ENCODE results near the gene TSPEAR.

The TSPEAR gene

DNA sequence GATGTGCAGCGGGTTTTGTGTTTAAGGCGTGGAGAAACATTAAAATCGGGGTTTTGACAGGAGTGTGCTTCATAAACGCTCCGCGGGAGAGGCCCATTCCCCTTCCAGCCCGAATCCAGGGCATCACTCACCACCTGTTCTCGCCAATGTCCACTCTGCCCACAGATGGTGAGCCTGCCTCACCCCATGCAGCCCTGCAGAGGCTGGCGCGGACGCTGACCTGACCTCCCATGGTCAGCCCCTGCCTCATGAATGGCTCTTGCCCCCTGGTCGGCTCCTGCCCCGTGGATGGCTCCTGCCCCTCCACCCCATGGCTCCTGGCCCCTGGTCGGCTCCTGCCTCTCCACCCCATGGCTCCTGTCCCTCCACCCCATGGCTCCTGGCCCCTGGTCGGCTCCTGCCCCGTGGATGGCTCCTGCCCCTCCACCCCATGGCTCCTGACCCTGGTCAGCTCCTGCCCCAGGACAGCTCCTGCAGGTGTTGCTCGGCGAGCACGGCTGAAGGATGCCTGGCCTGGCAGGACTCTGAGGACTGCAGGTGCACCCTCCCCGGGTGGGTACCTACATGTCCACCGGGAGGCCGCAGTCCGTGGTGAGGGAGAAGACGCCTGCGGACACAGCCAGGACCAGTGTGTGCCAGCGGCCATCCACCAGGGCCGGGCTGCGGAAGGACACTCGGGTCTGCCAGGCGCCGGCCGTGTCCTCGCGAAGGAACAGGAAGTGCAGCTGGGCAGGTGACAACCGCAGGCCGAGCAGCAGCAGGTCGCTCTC lies 178.1 kb downstream of the TSPEAR start:
- Histone ChIP-seq H3K4me3 (ENCODE audit: low read depth, low read length) (no peak overlapping the region), H3K36me3 (ENCODE audit: control insufficient read depth, insufficient read depth, low read length) (no peaks in the 10 kb centered on the region), H3K27ac (ENCODE audit: low read depth, low read length) (no peak overlapping the region), H3K27me3 (ENCODE audit: control insufficient read depth, insufficient read depth, low read length) (no peaks in the 10 kb centered on the region), H3K9ac (ENCODE audit: low read depth, low read length) (no peak overlapping the region), H3K9me3 (ENCODE audit: control insufficient read depth, insufficient read depth, low read length) (no peaks in the 10 kb centered on the region), H3K4me1 (ENCODE audit: control insufficient read depth, insufficient read depth, low read length) (no peaks in the 10 kb centered on the region)

DNA sequence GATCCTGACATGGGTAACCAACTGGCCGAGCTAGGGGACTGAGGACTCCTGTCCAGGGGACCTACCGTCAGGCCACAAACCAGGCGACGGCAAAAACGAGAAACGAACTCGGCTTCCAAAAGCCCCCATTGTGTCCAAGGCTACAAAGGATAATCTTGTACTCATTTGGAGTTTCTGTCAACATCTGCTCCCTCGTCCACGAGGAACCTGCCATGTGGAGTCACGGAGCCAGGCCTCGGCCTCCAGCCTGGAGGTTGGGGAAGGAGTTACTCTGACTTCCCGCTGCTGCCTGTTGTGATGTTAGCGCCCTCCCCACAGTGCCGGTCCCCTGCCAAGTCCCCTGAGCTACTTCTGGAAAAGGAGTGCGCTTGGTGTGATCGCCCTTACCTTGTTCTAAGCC lies 178.7 kb downstream of the TSPEAR start:
- no peak overlapping the region for H3K27ac ChIP-seq (ENCODE audit: low read depth, low read length)
- H3K9me3 ChIP-seq (ENCODE audit: control insufficient read depth, insufficient read depth, low read length): no peaks in the 10 kb centered on the region
- no peak overlapping the region for H3K9ac ChIP-seq (ENCODE audit: low read depth, low read length)
- no peaks in the 10 kb centered on the region for H3K4me1 ChIP-seq (ENCODE audit: control insufficient read depth, insufficient read depth, low read length)
- no peaks in the 10 kb centered on the region for H3K36me3 ChIP-seq (ENCODE audit: control insufficient read depth, insufficient read depth, low read length)
- no peaks in the 10 kb centered on the region for H3K27me3 ChIP-seq (ENCODE audit: control insufficient read depth, insufficient read depth, low read length)
- H3K4me3 ChIP-seq (ENCODE audit: low read depth, low read length): no peak overlapping the region

DNA sequence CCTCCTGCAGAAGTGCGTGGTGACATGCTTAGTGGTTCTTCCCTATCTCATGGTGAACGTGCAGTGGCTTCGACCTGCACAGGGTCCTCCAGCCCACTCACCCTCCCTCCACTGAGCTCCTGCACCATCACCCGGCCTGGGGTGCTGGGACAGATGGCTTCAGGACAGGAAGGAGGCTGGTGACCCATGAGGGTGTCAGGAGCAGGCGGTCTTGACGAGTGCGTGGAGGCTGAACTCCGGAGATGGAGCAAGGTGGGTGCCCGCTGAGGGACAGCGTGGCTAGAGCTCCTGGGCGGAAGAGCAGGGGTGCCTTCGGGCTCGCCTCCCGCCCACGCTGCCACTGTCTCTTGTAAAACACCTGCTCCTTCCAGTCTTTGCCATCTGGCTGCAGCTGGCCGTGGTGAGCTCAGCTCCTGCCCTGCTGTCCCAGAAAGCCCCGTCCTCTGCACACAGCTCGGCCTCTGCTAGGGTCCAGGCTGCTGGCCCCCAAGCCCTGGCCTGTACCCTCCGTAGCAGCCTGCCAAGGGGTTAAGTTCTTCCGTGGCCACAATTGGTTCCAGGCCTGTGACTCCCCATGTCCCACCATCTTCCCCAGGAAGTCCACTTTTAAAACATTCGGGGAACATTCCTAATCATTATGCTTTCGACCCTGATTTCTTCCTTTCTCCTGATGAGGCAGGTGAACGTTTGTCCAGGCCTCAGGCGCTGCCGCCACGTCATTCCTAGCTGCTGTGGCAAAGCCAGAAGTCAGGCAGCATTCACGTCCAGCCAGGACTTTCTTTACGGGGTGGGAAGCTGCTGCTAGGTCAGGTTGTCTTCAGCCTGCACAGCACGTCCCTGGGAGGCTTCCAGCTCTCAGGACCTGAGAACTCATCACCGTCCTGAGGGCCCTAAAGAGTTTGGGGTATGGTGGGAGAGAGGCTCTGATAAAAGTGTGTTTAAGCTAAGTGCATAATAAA lies 179.5 kb downstream of the TSPEAR start:
- H3K36me3 ChIP-seq (ENCODE audit: control insufficient read depth, insufficient read depth, low read length): no peaks in the 10 kb centered on the region
- no peak overlapping the region for H3K27ac ChIP-seq (ENCODE audit: low read depth, low read length)
- no peak overlapping the region for H3K4me3 ChIP-seq (ENCODE audit: low read depth, low read length)
- H3K4me1 ChIP-seq (ENCODE audit: control insufficient read depth, insufficient read depth, low read length): no peaks in the 10 kb centered on the region
- H3K9ac ChIP-seq (ENCODE audit: low read depth, low read length): no peak overlapping the region
- H3K9me3 ChIP-seq (ENCODE audit: control insufficient read depth, insufficient read depth, low read length): no peaks in the 10 kb centered on the region
- no peaks in the 10 kb centered on the region for H3K27me3 ChIP-seq (ENCODE audit: control insufficient read depth, insufficient read depth, low read length)

DNA sequence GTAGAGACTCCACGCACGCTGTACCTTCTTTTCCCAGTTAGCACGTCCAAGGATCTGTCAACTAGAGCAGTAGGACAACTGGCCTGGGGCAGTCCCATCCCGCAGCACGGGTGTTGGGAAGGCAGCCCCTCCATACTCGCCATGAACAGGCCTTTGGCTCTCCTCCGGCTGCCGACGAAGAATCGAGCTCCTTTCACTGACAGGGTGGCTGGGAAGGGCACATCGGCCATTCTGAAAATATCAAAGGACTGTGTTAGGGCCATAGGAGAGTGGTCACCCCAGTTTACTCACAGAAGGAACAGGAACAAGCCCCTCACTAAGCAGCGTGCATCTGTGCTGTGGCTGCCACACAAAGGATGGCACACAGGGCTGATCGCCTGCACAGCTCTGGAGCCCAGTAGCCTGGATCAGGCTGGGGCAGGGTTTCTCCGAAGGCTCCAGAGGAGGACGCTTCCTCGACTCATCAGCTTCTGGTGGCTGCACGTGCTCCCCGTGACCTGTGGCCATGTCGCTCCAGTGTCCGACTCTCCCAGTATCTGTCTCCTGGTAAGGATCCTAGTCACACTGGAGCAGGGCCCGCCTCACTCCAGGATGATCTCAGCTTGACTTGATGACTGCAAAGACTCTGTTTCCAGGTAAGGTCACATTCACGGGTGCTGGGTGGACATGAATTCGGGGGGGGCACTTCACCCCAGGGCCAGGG lies 180.3 kb downstream of the TSPEAR start:
- Histone ChIP-seq H3K36me3 (ENCODE audit: control insufficient read depth, insufficient read depth, low read length) (no peaks in the 10 kb centered on the region), H3K27me3 (ENCODE audit: control insufficient read depth, insufficient read depth, low read length) (no peaks in the 10 kb centered on the region), H3K9ac (ENCODE audit: low read depth, low read length) (no peak overlapping the region)

DNA sequence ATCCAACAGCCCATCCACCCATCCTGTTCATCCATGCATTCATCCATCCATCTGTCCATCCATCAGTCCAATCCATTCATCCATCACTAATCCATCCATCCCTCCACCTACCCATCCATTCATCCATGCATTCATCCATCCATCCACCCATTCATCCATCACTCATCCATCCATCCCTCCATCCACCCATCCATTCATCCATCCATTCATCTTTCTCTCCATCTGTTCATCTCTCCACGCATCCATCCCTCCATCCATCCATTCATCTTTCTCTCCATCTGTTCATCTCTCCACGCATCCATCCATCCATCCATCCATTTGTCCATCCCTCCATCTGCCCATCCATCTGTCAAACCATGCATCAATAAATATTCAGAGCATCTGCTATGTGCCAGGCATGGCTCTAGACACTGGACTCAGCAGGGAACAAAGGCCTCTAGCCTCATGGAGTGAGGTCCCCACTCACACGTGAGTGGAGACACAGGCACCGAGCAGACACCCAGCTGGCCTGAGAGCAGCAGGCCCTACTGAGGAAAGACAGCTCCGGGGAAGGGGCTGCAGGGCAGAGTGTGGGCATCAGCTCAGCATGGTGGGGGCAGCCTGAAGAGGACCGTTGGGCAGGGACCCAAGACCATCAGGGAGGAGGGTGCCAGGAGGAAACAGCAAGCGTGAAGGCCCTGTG lies 181.0 kb downstream of the TSPEAR start:
- Histone ChIP-seq H3K27ac (ENCODE audit: low read depth, low read length) (no peak overlapping the region), H3K9ac (ENCODE audit: low read depth, low read length) (no peak overlapping the region), H3K27me3 (ENCODE audit: control insufficient read depth, insufficient read depth, low read length) (no peaks in the 10 kb centered on the region), H3K36me3 (ENCODE audit: control insufficient read depth, insufficient read depth, low read length) (no peaks in the 10 kb centered on the region), H3K4me1 (ENCODE audit: control insufficient read depth, insufficient read depth, low read length) (no peaks in the 10 kb centered on the region), H3K9me3 (ENCODE audit: control insufficient read depth, insufficient read depth, low read length) (no peaks in the 10 kb centered on the region), H3K4me3 (ENCODE audit: low read depth, low read length) (no peak overlapping the region)

More for the DNA sequence above, 180.3 kb downstream of the TSPEAR start:
- no peaks in the 10 kb centered on the region for H3K9me3 ChIP-seq (ENCODE audit: control insufficient read depth, insufficient read depth, low read length)
- no peak overlapping the region for H3K4me3 ChIP-seq (ENCODE audit: low read depth, low read length)
- H3K27ac ChIP-seq (ENCODE audit: low read depth, low read length): no peak overlapping the region
- no peaks in the 10 kb centered on the region for H3K4me1 ChIP-seq (ENCODE audit: control insufficient read depth, insufficient read depth, low read length)

DNA sequence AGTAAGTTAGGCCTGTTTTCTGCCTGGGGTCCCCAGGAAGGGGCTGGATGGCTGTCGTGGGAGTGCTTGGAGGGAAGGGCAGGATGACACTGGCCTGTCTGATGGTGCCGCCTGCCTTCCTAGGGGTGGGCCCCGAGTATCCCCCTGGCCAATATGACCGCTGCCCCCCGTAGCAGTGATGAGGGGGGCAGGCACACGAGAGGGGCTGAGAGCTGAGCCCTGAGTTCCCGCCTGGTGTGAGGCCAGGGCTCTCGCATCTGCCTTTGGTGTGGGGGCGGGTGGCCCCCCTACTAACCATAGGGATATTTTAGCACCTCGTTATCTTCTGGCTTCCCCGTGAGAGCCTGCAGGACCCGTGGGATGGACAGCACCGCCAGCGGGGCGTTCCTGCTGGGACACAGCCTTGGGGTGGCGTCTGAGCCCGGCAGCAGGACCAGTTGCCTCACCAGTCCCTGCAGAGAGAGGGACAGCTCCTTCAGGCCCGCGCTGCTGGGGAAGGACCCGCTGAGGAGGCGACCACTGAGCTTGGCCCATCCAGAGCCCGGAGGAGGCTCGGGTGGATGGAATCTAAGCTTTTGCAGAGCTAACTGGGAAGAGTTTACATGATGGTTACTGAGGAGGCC lies 181.8 kb downstream of the TSPEAR start:
- Histone ChIP-seq H3K9me3 (ENCODE audit: control insufficient read depth, insufficient read depth, low read length) (no peaks in the 10 kb centered on the region), H3K4me1 (ENCODE audit: control insufficient read depth, insufficient read depth, low read length) (no peaks in the 10 kb centered on the region), H3K4me3 (ENCODE audit: low read depth, low read length) (no peak overlapping the region), H3K27ac (ENCODE audit: low read depth, low read length) (no peak overlapping the region), H3K9ac (ENCODE audit: low read depth, low read length) (no peak overlapping the region), H3K36me3 (ENCODE audit: control insufficient read depth, insufficient read depth, low read length) (no peaks in the 10 kb centered on the region), H3K27me3 (ENCODE audit: control insufficient read depth, insufficient read depth, low read length) (no peaks in the 10 kb centered on the region)

DNA sequence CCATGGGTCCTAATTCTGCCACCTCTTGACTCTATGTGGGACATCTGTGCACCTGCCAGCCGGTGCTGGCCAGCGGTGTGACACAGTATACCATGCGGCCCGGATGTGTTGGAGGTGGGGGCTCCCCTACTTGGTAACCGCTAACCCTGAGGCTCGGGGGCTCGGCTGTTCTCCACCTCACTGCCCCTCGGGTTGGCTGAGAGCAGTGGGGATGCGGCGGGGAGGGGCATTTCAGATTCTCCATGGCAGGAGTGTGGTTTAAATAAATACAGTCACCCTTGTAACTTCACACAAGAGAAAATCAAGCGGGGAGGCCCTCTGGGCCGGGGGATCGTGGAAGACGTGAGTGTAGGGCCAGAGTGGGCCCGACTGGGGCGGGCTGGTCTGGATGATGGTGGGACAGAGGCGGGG lies 182.4 kb downstream of the TSPEAR start:
- no peaks in the 10 kb centered on the region for H3K27me3 ChIP-seq (ENCODE audit: control insufficient read depth, insufficient read depth, low read length)
- no peaks in the 10 kb centered on the region for H3K36me3 ChIP-seq (ENCODE audit: control insufficient read depth, insufficient read depth, low read length)
- H3K27ac ChIP-seq (ENCODE audit: low read depth, low read length): no peak overlapping the region
- H3K4me3 ChIP-seq (ENCODE audit: low read depth, low read length): no peak overlapping the region
- H3K4me1 ChIP-seq (ENCODE audit: control insufficient read depth, insufficient read depth, low read length): no peaks in the 10 kb centered on the region
- H3K9ac ChIP-seq (ENCODE audit: low read depth, low read length): no peak overlapping the region
- no peaks in the 10 kb centered on the region for H3K9me3 ChIP-seq (ENCODE audit: control insufficient read depth, insufficient read depth, low read length)

DNA sequence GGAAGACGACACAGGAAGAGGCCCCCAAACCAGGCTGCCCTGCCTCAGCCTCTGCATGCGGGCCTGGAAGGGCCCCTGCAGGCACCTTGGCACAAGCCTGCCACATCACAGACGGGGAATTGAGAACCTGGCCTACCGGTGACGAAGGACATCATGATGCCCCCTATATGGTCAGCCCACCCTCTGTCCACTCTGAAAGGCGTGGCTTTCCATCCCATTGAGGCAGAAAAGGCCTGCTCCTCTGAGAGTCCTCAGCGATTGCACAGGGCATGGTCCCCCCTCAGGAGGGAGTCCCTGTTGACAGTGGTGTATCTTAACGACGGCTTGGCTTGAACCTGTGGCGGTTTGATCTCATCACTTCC lies 182.8 kb downstream of the TSPEAR start:
- Histone ChIP-seq H3K4me1 (ENCODE audit: control insufficient read depth, insufficient read depth, low read length) (no peaks in the 10 kb centered on the region), H3K9me3 (ENCODE audit: control insufficient read depth, insufficient read depth, low read length) (no peaks in the 10 kb centered on the region), H3K27me3 (ENCODE audit: control insufficient read depth, insufficient read depth, low read length) (no peaks in the 10 kb centered on the region), H3K4me3 (ENCODE audit: low read depth, low read length) (no peak overlapping the region), H3K9ac (ENCODE audit: low read depth, low read length) (no peak overlapping the region), H3K36me3 (ENCODE audit: control insufficient read depth, insufficient read depth, low read length) (no peaks in the 10 kb centered on the region), H3K27ac (ENCODE audit: low read depth, low read length) (no peak overlapping the region)

DNA sequence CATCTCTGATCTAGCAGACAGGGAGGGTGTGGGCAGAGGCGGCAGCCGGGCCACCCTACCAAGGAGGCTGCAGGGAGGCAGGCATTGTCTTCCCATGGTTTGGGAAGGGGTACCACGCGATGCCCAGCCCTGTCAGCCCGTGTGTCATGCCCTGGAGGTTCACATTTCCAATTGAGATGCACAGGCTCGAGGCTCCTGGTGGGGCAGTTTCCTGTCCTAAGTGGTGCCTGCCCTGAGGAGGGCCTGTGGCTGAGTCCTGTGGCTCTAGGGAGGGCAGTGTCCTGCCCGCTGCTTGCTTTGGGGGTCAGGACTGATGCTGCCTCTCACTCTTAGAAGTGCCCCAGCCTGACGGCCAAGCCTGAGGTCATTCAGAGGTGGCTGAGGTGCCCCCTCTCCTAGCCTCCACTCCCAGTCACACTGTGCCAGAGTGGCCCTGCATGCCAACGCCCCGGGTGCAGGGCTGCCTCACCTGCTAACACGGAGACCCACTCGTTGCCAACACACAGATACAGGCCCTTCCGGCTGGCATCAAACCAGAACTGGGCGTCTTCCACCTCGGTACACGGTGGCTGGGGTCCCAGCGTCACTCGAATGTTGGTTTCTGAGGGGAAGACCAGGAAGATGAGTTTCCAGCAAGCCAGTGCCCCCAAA lies 183.3 kb downstream of the TSPEAR start:
- no peak overlapping the region for H3K27ac ChIP-seq (ENCODE audit: low read depth, low read length)
- H3K9me3 ChIP-seq (ENCODE audit: control insufficient read depth, insufficient read depth, low read length): no peaks in the 10 kb centered on the region
- no peak overlapping the region for H3K9ac ChIP-seq (ENCODE audit: low read depth, low read length)
- H3K27me3 ChIP-seq (ENCODE audit: control insufficient read depth, insufficient read depth, low read length): no peaks in the 10 kb centered on the region
- no peaks in the 10 kb centered on the region for H3K36me3 ChIP-seq (ENCODE audit: control insufficient read depth, insufficient read depth, low read length)
- no peaks in the 10 kb centered on the region for H3K4me1 ChIP-seq (ENCODE audit: control insufficient read depth, insufficient read depth, low read length)
- H3K4me3 ChIP-seq (ENCODE audit: low read depth, low read length): no peak overlapping the region

Data from HUES48 (cell line).